ENCODE results near the gene MYL5.

Gene MYL5

DNA sequence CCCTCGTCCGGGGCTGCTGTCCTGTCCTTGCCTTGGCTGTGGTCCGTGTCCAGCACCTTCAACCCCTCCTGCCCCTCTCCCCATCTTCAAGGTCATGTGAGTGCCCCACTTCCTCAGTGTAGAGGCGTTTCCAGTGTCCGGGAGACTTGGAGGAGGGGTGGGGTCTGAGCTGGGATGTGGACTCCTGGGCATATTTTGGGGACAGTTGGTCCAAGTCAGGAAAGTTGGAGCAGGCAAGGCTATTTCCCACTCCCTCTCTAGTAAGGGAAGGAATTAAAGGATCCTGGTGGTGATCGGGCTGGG is 34.2 kb downstream of the MYL5 start:
- no peak for DNase-seq

DNA sequence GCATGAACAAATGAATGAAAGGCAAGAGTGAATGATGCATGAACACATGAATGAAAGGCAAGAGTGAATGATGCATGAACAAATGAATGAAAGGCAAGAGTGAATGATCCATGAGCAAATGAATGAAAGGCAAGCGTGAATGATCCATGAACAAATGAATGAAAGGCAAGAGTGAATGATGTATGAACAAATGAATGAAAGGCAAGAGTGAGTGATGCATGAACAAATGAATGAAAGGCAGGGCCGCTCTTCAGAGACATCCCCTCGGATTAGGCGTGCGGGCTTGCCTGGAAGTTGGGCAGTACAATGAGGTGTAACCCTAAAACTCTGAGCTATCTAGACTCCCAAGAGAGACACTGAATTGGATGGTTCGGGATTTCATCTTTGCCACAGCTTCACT is 35.0 kb downstream of the MYL5 start:
- DNase-seq, result no peak

DNA sequence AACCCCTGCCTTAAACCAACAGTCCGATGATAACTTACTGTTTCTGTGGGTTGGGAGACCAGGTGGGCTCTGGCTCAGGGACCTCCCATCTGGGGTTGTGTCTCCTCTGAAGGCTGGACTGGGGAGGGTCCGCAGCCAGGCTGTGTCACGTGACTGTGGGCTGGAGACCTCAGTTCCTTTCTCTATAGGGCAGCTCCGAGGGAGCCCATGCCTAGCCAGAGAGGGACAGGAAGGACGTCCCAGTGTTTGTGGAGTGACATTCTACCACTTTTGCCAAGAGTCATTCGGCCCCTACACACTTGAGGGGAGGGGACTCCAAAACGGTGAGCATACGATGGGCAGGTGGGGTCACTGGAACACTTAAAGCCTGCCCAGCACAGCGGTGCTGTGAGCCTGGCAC is 35.8 kb downstream of the MYL5 start:
- no peak for DNase-seq

DNA sequence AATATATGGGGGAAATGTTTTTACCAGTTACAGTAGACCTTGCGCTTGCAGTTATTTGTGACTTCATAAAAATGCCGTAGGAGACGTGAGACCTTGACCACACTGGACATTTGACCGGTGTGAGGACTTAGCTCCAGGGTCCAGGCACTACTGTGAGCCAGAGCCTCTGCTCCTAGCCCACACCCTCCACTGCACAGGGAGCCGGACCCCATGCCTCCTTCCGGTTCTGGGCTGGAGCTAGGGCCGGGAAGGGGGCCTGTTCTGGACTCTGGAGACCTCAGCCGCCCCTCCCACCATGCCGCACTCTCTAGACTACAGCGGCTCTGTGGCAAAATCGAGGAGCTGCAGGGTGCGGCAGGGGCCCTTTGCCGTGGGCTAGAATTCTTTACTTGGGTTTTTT is 36.6 kb downstream of the MYL5 start:
- no peak for DNase-seq

DNA sequence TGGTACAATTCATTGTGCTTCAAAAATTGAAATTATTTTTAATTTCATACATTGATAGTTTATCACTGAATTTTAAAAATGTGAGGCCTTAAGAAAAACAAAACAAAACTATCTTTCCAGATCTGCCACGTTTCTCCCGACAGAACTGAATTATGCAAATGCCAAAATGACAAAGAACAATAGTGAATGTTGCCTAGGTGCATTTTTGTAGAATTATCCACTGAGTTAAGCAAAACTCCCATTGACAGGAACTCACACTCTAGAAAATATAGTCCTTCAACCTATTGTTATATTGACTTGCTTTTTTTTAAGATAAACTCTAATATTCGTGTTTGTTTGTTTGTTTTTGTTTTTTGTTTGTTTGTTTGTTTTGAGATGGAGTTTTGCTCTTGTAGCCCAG is 37.8 kb downstream of the MYL5 start:
- no peak for DNase-seq

DNA sequence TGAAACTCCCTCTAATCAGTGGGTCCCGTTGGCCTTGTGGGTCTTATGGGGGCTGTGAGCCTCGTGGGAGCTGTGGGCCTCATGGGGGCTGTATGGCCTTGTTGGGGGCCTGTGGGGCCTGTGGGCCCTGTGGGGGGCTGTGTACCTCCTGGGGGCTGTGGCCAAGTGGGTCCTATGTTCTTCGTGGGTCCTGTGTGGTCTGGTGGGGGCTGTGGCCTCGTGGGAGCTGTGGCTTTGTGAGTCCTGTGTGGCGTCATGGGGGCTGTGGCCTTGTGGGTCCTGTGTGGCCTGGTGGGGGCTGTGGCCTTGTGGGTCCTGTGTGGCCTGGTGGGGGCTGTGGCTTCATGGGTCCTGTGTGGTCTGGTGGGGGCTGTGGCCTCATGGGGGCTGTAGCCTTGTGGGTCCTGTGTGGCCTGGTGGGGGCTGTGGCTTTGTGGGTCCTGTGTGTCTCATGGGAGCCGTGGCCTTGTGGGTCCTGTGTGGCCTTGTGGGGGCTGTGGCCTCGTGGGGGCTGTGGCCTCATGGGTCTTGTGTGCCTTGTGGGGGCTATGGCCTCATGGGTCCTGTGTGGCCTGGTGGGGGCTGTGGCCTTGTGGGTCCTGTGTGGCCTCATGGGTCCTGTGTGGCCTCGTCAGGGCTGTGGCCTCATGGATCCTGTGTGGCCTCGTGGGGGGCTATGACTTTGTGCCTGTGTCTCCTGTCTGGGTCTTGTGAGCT is 38.7 kb downstream of the MYL5 start:
- no peak for DNase-seq

DNA sequence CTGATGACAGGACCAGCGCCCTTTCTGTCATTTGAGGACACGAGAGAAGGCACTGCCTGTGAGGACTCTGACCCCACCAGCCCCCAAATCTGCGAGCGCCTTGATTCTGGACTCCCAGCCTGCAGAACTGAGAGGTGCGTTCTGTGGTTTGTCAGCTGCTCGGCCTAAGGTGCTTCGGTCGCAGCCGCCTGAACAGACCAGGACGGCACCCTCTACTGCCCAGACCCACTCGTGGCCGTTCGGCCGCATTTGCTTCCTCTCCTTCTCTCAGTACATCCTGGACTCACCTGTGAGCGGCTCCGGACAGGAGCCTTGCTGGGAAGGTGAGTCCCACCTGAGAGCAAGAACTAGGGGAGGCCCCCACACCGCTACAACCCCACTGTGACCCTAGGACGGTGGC is 39.7 kb downstream of the MYL5 start:
- DNase-seq, result no peak

DNA sequence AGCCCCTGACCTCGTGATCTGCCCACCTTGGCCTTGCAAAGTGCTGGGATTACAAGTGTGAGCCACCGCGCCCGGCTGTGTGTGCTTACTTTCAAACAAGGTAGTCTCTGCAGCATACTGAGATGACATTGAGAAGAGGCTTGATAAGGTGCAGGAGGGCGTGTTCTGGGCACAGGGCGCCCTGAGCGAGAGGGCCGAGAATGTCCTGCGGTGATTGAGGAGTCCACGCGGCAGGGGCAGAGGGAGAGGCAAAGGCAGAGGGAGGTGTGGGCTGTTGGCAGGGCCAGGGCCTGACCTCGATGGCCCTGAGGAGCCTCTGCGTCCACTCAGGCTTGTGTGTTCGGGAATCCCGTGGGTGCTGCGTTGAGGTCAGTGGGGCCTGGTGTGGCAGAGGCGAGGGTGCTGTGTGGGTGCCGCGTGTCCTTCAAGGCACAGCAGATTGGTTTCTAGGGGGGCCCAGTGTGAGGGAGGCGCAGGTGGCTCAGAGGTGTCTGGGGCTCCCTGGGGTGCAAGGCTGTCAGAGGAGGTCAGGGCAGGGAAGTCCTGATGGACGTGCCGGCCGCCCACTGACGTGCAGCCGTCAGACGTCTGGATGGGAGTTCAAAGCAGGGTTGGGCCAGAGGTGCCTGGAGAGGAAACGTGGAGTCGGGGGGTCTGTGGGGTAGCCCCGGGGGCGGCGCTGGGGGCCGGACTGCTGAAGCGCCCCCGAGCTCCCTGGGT is 43.4 kb downstream of the MYL5 start:
- DNase-seq, result no peak

DNA sequence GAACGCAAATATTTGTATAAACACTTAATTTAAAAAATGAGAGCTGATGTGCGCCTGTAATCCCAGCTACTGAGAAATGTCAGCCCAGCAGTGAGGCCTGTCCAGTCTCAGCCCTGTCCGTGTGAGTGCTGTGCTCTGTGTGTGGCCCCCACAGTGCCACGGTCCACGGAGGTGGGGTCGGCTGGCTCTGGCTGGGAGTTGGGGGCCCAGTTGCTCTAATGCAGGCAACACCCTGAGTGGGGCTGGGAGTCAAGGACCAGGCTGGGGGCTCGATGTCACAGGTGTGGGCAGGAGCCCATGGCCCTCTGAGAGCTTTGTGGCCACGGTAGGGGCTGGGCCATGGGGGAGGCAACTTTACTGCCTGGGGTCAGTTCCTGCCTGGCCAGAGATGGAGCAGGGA is 44.1 kb downstream of the MYL5 start:
- no peak for DNase-seq

DNA sequence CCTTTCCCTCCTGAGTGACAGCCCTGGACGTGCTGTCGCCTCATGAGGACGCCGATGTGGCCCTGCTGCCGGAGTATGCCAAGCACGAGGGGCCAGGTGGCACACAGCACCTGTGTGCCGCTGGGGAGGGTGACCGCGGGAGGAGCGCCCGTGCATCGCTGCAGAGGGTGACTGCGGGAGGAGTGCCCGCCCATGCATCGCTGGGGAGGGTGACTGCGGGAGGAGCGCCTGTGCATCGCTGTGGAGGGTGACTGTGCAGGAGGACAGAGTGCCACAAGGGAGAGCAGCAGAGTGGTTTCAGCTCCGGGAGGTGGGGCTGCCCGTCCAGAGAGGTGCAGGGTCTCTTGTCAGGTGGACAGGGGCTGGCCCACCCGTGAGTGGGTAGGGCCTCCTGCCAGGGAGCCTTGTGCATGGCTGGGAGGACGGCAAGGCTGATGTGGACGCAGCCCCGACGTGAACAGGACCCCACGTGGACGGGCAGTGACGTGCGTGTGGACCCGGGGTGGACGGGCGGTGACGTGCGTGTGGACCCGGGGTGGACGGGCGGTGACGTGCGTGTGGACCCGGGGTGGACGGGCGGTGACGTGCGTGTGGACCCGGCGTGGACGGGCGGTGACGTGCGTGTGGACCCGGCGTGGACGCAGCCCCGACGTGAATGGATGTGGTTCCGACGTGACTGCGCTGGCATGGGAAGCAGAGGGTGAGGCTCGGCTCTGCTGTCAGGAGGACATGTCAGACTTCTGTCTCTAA is 45.9 kb downstream of the MYL5 start:
- DNase-seq, result no peak

DNA sequence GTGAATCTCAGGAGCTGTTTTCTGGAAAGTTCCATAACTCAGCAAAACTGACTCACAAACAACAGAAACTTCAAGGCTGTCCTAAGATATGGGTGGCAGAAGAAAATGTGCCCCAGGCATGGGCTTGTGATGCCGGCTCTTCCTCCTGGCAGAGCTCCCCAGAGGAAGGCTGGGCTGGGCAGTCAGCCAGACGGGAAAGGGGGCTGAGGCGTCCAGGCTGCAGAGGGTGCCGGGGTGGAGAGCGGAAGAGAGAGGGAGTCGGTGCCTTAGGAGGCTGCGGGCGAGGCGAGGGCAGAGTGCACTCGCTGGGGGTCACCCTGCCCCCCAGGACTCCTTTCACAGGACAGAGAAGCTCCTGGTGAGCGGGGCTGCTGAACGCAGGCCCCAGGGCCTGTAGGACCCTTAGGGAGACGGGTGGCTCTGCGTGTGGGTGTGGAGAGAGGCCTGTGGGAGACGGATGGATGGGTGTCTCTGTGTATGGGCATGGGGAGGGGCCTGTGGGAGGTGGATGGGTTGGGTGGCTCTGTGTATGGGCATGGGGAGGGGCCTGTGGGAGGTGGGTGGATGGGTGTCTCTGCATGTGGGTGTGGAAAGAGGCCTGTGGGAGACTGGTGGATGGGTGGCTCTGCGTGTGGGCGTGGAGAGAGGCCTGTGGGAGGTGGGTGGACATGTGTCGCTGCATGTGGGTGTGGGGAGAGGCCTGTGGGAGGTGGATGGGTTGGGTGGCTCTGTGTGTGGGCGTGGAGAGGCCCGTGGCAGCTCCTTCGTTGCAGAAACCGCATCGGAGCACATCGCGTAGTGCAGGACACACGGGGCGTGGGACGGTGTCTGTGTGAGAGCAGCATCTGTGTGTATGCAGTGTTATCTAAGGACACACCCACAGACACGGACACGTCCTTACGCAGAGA is 47.2 kb downstream of the MYL5 start:
- no peak for DNase-seq

DNA sequence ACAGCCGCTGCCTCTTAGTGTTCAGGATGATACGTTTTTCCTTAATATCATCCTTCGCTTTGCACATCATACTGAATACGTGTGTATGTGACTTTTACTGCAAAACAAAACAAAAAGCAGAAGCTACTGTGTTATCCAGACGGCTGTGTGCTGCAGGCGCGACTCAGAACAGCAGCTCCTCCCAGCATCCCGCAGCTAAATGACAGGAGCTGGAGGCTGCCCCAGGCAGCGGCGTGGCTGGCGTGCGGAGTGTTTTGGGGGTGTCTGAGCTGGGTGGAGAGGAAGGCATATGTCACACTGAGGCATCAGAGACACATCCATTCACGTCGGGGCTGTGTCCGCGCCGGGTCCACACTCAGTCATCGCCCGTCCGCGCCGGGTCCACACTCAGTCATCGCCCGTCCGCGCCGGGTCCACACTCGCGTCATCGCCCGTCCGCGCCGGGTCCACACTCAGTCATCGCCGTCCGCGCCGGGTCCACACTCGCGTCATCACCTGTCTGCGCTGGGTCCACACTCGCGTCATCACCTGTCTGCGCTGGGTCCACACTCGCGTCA is 47.9 kb downstream of the MYL5 start:
- DNase-seq, result no peak

DNA sequence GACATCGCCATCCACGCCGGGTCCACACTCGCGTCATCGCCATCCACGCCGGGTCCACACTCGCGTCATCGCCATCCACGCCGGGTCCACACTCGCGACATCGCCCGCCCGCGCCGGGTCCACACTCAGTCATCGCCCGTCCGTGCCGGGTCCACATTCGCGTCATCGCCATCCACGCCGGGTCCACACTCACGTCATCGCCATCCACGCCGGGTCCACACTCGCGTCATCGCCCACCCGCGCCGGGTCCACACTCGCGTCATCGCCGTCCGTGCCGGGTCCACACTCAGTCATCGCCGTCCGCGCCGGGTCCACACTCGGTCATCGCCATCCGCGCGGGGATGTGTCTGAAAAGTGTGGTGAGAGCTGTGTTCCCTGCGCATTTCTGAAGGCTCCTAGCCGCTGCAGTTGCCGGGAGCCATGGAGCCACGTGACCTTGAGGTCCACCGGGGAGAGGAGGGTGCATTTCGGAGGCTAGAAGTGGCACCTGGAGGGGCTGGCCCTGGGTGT is 48.6 kb downstream of the MYL5 start:
- no peak for DNase-seq

DNA sequence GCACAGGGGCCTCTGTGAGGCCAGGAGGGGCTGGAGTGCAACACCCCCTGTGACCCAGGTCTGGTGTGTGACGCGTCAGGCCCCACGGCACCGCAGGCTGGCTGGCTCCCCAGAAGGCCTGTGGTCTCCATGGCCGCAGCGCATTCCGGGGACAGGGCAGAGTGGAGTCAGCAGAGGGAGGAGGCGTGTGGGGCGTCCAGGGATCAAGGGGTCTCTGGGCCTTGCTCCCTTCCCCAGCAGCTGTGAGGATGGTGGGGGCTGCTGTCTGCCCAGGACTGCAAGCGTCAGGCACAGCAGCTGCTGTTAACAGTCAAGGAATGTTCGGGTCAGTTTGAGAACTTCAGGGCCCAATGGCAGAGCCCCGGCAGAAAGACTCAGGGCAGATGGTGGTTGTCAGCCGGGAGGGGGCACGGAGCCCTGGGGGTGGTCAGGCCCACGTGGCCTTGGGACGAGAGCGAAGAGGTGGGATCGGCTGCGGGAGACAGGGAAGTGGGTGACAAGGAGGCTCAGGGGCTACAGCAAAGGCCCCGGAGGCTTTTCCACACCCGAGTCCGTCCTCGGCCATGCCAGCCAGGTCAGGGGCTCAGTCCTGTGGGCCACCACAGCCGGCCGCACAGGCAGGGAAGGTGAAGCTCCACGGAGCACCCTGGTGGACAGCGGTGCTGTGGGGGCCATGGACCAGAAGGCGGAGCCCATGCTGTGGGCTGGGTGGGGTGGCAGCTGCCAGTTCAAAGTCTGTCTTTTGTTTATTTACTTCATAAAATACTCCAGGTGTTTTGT is 49.6 kb downstream of the MYL5 start:
- DNase-seq, result no peak

DNA sequence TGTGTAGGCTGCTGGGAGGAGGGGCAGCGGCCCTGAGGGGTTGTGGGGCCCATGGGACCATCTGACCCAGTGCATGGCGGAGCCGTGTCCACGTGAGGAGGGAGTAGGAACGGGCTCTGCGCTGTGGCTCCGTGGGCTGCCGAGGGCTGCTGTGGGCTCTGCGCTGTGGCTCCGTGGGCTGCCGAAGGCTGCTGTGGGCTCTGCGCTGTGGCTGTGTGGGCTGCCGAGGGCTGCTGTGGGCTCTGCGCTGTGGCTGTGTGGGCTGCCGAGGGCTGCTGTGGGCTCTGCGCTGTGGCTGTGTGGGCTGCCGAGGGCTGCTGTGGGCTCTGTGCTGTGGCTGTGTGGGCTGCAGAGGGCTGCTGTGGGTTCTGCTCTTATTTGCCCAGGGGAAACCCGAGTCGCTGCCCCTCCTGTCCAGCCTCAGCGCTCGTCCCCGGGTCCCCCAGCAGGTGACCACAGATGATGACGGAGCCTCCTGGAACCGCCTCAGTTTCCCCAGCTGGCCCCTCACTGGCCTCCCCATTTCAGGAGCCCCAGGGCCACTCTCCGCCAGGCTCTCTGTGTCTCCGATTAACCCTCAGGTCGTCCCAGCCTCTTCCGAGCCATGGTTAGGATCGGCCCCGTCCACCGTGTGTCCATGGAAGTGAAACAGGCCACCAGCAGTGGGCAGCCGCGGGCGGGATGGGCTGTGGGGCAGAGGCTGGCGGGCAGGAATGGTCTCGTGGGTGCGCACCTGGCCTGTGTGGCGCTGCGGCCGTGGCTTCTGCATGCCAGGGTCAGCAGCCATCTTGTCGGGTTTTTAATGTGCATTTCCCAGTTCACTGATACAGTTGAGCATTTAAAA is 51.3 kb downstream of the MYL5 start:
- no peak for DNase-seq

DNA sequence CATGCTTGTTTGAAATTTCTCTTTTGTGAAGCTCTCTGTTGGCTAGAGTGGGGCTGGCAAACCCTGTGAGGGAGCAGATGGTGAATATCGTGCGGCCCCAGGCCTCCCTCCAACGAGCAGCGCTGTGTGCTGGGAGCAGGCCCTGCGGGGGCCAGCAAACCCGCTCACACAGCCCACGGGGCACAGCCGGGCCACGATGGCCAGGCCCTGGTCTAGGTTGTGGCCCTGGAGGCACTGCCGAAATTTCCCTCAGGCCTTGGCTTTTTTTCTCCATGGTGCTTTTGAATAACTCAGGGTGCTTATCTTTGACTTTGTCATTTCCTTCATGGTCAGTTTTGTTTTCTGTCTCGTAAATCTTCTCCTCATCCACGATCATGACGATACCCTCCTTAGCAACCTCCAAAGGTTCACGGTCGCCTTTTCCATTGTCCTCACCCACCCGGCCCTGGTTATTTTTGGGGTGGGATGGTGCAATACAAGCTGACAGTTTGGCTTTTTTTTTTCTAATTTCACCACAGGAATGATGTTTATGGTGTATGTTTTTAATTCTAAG is 52.0 kb downstream of the MYL5 start:
- no peak for DNase-seq

DNA sequence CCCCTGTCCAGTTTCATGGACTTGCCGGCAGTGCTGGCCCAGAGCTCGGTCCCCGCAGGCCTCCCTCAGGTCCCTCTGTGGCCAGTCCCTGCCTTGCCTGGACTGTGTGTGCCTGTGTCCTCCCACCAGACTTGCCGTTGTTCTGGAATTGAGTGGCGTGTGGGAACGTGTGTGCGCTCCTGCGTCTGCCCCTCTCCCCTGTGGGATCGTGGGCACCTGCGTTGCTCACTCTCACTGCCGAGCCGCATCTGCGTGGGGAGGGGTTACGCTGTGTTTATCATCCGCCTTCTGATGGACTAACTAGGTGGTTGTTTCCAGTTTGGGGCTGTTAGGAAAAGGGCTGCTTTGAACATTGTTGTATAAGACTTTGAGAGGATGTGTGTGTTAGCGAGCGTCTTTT is 52.5 kb downstream of the MYL5 start:
- DNase-seq, result no peak

DNA sequence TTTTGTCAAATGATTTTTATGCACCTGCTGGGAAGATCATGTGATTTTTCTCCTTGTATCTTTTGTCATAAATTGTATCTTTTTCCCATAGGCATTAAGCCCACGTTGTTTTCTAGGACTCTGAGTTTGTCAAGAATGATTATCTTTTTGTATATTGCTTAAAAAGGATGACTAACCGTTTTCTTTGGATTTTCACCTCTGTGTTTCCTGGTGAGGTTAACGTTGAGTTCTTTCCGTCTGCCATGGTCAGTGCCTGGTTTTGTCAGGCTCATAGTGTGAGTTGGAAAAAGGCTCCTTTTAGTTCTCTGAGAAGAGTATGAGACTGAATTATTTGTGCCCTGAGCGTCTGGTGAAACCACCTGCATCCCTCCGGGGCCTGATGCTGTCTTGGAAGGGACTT is 53.2 kb downstream of the MYL5 start:
- DNase-seq, result no peak

DNA sequence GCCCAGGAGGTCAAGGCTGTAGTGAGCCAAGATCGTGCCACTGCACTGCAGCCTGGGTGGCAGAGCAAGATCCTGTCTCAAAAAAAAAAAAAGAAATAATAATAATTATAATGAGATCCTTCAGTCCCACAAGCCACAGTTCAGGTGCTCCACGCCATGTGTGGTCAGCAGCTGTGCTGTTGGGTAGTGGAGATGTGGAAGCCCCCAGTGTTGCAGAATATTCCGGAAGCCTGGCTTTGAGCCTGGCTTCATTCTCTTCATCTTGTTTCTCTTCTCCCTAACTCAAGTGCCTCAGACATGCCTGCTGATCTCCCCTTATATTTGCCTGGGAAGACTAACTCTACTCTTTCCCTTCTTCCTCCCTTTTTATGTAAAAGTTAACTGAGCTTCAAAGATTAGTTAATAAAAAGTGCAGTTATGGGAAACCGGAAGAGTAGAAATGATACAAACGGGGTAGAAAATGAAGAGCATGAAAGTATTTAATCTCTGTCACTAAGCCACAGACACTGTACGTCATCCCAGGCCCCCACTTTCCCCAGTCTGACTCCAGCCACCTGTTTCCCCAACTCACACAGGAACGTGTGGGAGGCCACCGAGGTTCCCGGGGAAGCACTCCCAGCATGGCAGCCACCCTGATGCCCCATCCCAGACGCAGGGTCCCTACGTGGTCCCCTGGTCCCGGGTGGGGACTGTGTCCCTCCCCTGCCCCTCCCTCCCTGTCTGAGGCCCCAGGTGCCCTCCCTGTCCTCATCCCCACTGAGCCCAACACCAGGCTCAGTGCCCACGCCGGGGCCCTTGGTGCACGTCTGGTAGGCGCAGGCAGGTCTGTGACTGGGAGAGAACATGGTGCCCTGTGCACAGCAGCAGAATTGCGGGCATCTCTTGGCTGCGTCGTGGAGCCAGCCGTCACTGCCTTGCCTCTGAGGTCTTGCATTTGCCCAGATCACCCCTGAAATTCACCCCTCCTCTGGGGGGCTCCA is 55.3 kb downstream of the MYL5 start:
- no peak for DNase-seq

Data from NCI-H510A treated with DMSO at 0.1 percent for 48 hours (cell line).